Glutamatergic neuron (in vitro differentiated cells): ENCODE measurements around the gene CEP350. TPM values are rescaled to one million over a fixed set of nuclear protein-coding genes. Genes with fewer than 3 reads are reported as not detected.

Experiments
- DNase-seq: peaks from one replicate; pipeline ENCODE4 v3.0.0; 2022
- H3K27ac Mint-ChIP-seq: one replicate; pipeline ENCODE4 v1.8.0; 2020; ENCODE audit warnings: mild to moderate bottlenecking, mixed read lengths, inconsistent platforms; ENCODE audit not compliant: unreplicated experiment
- H3K27me3 Mint-ChIP-seq: one replicate; pipeline ENCODE4 v1.8.0; 2020; ENCODE audit warnings: mild to moderate bottlenecking, moderate library complexity, mixed read lengths, inconsistent platforms; ENCODE audit not compliant: unreplicated experiment
- H3K36me3 Mint-ChIP-seq: one replicate; pipeline ENCODE4 v1.8.0; 2020; ENCODE audit warnings: mild to moderate bottlenecking, mixed read lengths, inconsistent platforms; ENCODE audit not compliant: unreplicated experiment
- H3K4me1 Mint-ChIP-seq: one replicate; pipeline ENCODE4 v1.8.0; 2020; ENCODE audit warnings: mild to moderate bottlenecking, low read depth, mixed read lengths, inconsistent platforms; ENCODE audit not compliant: unreplicated experiment
- H3K4me3 Mint-ChIP-seq: one replicate; pipeline ENCODE4 v1.8.0; 2020; ENCODE audit warnings: mild to moderate bottlenecking, mixed read lengths, inconsistent platforms; ENCODE audit not compliant: unreplicated experiment
- H3K9me3 Mint-ChIP-seq: one replicate; pipeline ENCODE4 v1.8.0; 2020; ENCODE audit warnings: mild to moderate bottlenecking, moderate library complexity, mixed read lengths, inconsistent platforms; ENCODE audit not compliant: unreplicated experiment
- total RNA-seq: library from RNA; stranded (reverse); fragmentation: NEBNext Ultra II Directional; extraction: Animal tissue kit (Norgen Biotek cat#: 25700); gene quantifications from one replicate; pipeline ENCODE4 v1.2.1, GENCODE V29; 2021; ENCODE audit not compliant: unreplicated experiment
- TF ChIP-seq, protein P1 (sequence below): fragments of 200-600 bp; sonication (generic); IDR thresholded peaks from one replicate; pipeline ENCODE4 v1.5.0; 2021; ENCODE audit not compliant: partially characterized antibody, unreplicated experiment

The CEP350 gene
- total RNA-seq, 1 donor from 2014 or later = 36.6 TPM

DNA sequence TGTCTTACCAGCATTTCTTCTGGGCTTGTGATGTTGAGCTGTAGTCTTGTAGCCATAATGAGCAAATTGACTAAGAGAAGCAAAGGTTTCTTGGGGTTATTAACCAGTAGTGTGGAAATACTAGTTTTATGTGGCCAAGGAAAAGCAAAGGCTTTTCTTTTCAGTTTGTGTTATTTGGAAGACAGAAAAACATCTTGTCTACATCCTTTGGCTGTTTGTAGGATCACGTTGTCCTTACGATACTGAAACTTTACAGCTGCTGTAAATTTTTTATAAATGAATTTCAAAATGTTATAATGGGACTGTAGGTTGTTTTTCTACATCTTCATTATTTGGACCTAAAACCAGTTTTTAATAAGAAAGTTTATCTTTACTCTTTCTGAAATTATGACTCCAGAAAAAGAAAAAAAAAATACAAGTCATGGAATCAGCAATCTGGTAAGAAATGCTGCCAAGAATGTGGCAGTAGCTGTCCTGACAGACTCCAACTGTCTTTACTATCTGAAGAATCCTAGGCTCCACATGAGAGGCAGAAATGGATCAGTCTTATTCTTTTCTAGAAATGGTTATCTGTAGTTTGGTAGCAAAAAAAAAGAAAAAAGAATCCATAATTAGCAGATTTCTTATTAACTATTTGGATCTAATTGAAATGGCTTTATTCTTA is 158.5 kb downstream of the CEP350 start:
- H3K4me3 Mint-ChIP-seq = no peak overlapping the region
- H3K9me3 Mint-ChIP-seq = peaks cover 2% of the 10 kb centered on the region
- H3K36me3 Mint-ChIP-seq = no peaks in the 10 kb centered on the region
- DNase-seq = no peak
- no peaks in the 10 kb centered on the region for H3K27me3 Mint-ChIP-seq
- H3K27ac Mint-ChIP-seq = no peak overlapping the region
- peaks cover 2% of the 10 kb centered on the region for H3K4me1 Mint-ChIP-seq
- TF ChIP-seq, protein P1, sequence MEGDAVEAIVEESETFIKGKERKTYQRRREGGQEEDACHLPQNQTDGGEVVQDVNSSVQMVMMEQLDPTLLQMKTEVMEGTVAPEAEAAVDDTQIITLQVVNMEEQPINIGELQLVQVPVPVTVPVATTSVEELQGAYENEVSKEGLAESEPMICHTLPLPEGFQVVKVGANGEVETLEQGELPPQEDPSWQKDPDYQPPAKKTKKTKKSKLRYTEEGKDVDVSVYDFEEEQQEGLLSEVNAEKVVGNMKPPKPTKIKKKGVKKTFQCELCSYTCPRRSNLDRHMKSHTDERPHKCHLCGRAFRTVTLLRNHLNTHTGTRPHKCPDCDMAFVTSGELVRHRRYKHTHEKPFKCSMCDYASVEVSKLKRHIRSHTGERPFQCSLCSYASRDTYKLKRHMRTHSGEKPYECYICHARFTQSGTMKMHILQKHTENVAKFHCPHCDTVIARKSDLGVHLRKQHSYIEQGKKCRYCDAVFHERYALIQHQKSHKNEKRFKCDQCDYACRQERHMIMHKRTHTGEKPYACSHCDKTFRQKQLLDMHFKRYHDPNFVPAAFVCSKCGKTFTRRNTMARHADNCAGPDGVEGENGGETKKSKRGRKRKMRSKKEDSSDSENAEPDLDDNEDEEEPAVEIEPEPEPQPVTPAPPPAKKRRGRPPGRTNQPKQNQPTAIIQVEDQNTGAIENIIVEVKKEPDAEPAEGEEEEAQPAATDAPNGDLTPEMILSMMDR = no peak

DNA sequence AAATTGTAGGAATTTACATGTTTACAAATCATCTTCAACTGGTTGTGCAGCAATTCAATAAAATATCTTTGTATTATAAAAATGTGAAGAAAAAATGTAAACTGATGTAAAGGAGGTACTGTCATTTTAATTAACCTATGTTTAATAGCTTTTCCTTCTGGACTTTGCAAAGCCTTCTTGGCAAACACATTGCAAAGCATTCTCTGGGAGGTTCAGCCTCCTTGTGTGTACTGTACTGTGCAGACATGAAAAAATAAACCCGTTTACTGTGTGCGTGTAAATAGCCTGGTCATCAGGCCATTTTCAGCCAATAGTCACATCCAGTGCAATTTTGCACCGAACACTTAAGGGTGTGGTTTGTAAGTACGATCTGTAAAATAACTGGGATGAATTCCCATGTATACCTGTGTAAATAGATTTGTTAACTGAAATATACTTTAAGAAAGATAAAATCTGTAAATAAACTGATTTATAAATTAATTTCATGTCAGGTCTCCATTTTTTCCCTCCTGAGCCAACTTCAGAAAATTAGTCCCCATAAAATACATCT is 159.9 kb downstream of the CEP350 start:
- H3K4me1 Mint-ChIP-seq = peaks cover 2% of the 10 kb centered on the region
- H3K9me3 Mint-ChIP-seq = peaks cover 2% of the 10 kb centered on the region

DNA sequence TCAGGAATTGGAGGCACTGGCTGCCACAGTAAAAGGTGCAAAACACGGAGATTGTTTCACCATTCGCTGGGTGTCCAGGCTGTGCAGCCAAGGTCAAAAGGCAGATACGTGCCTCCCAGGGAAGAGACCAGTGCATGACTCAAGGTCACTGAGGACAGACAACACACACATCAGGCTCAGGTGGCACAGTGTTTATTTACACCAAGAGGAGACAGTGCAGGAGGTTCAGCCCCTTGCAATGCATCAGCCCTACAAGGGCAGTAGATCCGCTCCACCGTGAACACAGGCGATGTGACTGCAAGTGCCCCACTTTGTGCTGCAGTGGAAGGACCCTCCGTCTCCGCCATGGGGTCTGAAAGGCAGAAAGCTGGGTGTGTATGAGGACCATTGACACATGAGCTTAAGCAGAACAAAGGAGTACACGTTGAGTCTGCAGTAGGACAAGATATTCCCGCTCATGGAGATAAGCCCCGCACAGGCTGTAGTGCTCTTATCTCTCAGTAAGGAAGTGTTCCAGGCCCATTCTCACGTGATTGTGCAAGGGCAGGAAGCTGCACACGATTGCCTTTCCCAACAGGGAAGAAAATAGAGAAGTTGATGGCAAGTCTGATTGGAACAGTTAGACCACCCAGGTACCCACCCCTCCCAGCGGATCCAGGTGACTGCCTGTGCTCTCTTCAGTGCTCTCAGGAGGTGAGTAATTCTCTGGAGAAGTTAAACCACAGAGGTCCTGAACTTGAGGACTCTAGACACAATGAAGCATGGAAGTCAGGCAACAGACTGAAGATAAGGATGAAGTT is 162.6 kb downstream of the CEP350 start:
- Mint-ChIP-seq H3K36me3 (no peaks in the 10 kb centered on the region), H3K4me1 (peaks cover 2% of the 10 kb centered on the region), H3K27ac (no peak overlapping the region), H3K27me3 (no peaks in the 10 kb centered on the region), H3K9me3 (no peaks in the 10 kb centered on the region), H3K4me3 (no peak overlapping the region)
- DNase-seq = no peak
- TF ChIP-seq, protein P1 = no peak

More for the DNA sequence above, 159.9 kb downstream of the CEP350 start:
- TF ChIP-seq, protein P1 = no peak
- H3K36me3 Mint-ChIP-seq = no peaks in the 10 kb centered on the region
- no peaks in the 10 kb centered on the region for H3K27me3 Mint-ChIP-seq
- no peak overlapping the region for H3K4me3 Mint-ChIP-seq
- H3K27ac Mint-ChIP-seq = no peak overlapping the region
- no peak for DNase-seq

DNA sequence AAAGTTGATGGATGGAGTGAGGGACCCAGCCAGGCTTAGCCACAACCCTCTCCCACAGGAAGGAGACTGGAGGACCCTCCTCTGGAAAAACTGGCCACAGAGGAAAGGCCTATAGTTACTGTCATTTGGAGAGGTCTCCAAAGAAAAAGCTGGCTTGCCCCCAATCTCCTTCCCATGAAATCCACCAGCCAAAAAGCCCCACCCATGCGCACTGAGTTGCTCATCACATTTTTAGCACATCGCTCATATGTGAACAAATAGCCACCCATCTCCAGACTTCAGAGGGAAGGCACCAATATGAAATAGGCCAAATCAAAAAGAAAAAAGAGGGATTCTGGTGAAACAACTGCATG is 163.1 kb downstream of the CEP350 start:
- H3K9me3 Mint-ChIP-seq = no peaks in the 10 kb centered on the region
- H3K36me3 Mint-ChIP-seq = no peaks in the 10 kb centered on the region
- H3K27ac Mint-ChIP-seq = no peak overlapping the region
- TF ChIP-seq, protein P1 = no peak
- H3K27me3 Mint-ChIP-seq = no peaks in the 10 kb centered on the region
- no peaks in the 10 kb centered on the region for H3K4me1 Mint-ChIP-seq
- H3K4me3 Mint-ChIP-seq = no peak overlapping the region
- no peak for DNase-seq

DNA sequence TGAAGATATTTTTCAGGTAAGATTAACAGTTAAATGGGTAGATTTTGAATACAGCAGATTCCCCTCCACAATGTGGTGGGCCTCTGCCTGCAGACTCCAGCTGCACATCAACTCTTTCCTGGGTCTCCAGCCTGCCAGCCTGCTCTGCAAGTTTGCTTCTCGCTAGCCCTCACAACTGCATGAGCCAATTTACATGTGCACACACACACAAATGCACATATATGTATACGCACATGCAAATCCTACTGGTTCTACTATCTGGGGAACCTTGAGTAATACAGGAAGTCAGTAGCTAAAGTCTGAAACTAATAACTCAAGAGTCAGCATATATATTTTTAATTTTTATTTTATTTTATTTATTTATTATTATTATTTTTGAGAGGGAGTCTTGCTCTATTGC is 165.2 kb downstream of the CEP350 start:
- no peaks in the 10 kb centered on the region for H3K9me3 Mint-ChIP-seq
- no peaks in the 10 kb centered on the region for H3K27me3 Mint-ChIP-seq
- no peak for DNase-seq
- TF ChIP-seq, protein P1 = no peak
- no peaks in the 10 kb centered on the region for H3K4me1 Mint-ChIP-seq
- H3K4me3 Mint-ChIP-seq = no peak overlapping the region
- H3K27ac Mint-ChIP-seq = no peak overlapping the region
- no peaks in the 10 kb centered on the region for H3K36me3 Mint-ChIP-seq
